Stimulated activated CD4-positive, alpha-beta T cell treated with anti-CD3 and anti-CD28 coated beads, Interleukin-1b, Interleukin-23, amount 100 ng/mL, for 1 hour (primary cell): ENCODE data around the gene COPZ2.

ENCODE experiments used
- DNase-seq, 2 donors: peaks; one replicate each; pipeline ENCODE4 v3.0.0-alpha.2; 2020; ENCODE audit warnings: low read depth in 2 of 2

COPZ2 gene

DNA sequence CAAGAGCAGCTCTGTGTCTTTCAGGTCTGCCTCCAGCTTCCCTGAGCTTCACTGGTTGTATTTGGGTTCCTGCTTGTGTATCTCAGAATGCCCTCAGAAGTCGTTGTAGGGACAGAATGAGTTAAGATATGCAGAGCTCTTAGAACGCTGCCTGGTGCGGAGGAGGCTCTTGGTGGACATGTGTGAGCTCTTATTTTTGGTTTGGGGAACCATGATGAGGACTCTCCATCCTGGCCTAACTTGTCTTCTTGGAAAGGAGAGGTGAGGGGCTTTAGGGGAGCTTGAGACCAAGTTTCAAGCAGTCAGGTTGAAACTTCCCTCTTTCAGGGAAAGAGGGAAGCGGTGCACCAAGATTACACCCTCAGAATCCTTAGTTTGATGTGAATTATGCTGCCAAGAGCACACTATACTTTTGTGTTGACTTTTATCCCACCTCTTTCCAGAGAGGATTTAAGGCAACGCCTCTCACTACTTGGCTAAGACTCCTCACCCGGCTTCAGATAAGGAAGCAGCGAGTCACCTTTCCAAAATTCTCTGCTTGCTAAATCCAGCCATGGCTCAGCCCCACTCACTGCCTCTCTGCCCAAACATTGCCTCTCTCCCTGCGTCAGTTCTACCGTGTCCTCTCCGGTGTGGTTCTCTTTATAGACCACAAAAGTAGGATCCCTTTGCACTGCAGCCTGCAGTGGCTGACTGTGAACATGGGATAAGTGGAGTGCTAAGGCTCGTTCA is 53.9 kb downstream of the COPZ2 start:
- no peak for DNase-seq

DNA sequence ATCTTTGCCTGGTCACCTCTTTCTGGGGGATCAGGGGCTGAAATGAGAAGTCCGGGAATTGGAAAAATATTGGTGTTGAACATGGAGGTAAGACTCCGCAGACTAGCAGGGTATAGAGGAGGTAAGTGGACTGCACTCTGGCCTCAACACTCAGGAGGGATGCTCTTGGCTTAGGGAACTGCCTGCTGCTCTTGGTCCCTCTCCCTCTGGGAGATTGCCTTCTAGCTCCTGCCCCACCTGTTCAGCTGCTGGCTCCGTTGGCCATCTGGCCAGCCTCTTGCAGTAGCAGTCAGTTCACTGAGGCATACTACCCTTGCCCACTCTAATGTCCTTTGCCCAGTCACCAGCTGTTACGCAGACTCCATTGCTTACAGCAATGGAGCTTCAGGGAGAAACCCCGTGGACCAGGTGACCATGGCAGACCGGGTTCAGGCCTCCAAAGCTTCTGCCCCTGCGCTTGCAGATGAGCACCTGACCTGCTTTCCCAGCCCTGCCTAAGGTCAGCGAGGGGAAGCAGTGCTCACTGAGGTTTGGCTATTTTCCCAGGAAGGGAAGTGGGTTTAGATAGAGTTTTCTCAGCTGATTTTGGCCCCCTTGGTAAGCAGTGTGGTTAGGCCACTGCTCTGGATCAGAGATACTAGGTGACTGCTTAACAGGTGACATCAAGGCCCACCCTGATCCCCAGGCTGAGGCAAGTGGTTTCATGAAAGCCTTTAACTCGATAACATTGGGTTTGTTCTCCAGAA is 54.8 kb downstream of the COPZ2 start:
- no peak for DNase-seq

DNA sequence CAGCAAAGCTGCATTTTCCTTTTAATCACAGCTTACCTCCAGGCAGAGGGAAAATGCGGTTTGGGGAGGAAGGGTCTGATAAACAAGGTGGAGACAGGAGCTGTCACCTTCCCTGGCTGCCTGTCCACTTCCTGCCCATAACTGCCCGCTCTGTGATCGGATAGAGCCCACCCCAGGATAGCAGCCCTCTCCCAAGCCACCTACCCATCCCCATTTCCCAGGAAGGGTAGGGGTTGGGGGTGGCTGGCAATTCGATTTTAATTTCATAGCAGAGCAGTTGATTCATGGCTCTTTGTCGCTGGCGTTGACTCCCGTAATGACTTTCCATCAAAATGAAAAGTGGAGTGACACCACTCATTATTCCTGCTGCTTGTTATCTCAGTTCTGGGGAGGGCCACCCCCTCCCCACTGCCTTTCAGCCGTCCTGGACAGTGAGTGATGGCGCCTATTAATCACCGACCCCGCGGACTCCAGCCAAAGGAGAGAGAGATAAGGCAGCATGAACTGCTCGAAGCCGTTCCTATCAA is 55.4 kb downstream of the COPZ2 start:
- no peak for DNase-seq

DNA sequence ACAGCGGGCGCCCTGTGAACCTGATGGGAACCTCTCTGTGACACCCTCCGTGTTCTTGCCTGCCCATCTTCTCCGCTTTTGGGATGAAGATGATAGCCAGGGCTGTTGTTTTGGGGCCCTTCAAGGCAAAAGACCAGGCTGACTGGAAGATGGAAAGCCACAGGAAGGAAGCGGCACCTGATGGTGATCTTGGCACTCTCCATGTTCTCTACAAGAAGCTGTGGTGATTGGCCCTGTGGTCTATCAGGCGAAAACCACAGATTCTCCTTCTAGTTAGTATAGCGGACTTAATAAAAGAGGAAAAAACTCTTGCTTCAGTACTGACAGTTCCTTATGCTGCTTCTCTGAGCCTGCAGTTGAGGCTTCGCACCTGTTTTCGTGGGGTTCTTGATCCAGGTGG is 56.1 kb downstream of the COPZ2 start:
- no peak for DNase-seq

DNA sequence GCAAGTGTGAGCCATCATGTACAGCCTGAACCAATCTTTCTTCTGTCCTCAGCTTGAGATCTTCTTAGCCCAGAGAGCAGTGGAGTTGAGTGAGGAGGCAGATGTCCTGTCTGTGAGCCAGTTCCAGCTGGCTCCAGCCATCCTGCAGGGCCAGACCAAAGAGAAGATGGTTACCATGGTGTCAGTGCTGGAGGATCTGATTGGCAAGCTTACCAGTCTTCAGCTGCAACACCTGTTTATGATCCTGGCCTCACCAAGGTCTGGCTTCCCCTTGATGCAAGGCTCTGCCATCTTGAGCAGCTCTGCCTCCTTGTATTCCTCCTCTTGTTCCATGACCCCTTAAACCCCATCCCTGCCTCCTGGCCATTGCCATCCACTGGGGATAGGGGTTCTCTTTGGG is 57.1 kb downstream of the COPZ2 start:
- no peak for DNase-seq

DNA sequence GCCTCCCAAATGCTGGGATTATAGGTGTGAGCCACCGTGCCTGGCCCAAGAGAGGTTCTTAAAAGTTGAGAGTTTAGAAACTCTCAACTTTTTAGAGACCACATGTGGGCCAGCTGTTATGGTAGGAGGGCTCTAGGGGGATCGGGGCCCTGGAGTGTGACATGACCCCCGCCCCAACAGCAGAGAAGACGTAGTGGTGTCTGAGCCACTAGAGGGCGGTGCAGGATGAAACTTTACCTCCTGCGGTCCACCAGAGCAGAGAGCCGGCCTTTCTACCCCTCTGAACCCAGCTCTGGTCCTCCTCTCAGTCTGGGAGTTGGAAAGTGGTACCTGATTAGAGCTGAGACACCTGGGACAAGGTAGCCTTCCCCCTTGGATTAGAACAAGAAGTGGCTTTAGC is 59.3 kb downstream of the COPZ2 start:
- peak in 1 of 2 donors; percentile 11 for DNase-seq
